Stimulated activated CD8-positive, alpha-beta memory T cell treated with anti-CD3 and anti-CD28 coated beads, Interleukin-15, amount 100 ng/mL, for 24 hours (primary cell): Measurements from ENCODE around the gene SETBP1.

Experiments used
- DNase-seq: peaks from one replicate; pipeline ENCODE4 v3.0.0-alpha.2; 2020; ENCODE audit warnings: low read depth

The SETBP1 gene

DNA sequence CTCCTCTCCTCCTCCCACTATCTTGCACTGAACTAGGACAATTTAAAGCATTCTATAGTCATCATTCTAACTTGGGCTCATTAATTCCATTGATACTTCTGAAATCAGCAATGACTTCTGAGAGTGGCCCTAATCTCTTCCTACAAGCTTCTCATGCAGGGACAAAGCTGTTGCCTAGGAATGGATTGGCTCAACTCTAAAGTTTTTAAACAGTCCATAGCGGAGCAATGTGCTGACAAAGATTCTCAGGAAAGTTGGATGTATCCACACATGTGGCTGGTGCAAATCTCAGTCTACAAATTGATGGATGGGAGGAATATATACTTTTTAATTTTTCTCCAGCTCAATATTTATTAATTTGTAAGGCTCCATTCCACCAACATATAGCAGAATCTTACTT, 388.9 kb downstream of the SETBP1 start:
- no peak for DNase-seq

DNA sequence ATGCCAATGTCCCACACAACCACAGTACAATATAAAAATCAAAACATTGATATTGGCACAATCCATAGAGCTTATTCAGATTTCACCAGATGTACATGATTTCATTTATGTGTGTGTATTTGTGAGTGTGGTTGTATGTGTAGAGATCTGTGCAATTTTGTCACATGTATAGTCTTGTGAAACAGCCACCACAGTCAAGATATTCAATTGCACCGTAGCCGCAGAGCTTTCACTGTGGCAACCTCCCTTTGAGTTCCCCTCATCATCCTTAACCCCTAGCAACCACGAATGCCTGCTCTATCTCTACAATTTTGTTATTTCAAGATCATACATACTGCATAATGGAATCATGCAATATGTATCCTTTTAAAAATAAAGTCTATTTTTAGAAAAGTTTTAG, 391.3 kb downstream of the SETBP1 start:
- no peak for DNase-seq

DNA sequence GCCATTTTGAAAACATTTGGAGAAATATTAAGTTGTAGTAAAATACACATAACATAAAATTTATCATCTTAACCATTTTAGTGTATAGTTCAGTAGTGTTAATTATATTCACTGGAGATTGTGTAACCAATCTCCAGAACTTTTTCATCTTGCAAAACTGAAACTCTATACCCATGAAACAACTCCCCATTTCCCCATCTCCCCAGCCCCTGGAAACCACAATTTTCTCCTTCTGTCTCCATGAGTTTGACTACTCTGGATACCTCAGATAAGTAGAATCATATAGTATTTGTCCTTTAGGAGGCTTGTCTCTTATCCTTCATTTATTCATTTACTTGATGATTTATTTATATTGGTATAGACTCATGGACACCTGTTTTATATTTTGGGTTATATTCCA, 392.9 kb downstream of the SETBP1 start:
- no peak for DNase-seq

DNA sequence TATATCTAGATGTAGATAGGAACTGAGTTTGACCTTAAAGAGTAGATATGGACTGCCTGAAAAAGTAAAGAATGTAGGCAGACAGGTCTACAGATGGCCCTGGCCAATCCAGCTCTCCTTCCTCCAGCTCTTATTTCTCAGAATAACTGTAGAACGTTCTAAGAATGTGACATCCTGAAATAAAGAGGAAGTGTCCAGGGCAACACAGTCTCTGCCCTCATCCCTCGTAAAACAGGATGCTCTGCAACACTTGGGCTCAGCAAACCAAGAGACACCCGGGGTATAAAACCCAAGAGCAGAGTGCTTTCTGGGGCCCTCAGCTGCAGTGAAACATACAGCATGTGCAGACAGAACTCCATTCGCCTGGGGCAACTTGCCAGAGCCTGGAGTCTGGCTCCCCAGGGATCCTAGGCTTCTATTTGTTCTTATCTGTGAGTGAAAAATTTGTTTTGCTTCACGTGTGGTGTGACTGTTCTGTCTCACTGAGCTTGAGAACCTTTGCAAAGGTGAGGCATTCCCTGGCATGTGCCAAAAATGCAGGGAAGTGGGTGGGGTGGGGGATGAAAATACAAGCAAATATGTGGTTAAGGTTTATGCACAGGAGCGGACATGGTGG, 401.0 kb downstream of the SETBP1 start:
- DNase-seq = no peak

DNA sequence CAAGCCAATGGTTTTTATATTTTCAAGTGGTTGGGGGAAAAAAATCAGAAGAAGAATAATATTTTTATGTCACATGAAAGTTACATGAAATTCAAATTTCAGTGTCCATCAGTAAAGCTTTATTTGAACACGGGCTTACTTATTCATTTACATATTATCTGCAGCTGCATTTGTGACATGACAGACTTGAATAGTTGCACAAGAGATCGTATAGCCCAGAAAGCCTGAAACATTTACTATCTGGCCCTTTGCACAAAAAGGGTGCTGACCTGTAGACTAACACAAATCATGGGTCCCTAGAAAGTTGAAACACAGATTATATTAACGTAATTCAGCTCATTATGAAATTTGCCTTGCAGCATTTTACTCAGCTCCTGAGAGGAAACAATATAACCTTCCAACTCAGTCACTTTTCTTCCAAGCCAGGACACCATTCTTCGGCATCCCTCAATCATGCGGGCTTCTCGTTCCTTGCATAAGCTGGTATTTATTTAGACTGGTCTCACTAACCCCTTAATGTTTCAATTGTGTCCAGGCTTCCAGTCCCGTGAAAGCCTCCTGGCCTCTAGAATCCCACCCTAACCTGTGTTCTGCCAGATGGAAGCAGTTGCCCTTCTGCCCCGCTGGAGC, 402.7 kb downstream of the SETBP1 start:
- no peak for DNase-seq

DNA sequence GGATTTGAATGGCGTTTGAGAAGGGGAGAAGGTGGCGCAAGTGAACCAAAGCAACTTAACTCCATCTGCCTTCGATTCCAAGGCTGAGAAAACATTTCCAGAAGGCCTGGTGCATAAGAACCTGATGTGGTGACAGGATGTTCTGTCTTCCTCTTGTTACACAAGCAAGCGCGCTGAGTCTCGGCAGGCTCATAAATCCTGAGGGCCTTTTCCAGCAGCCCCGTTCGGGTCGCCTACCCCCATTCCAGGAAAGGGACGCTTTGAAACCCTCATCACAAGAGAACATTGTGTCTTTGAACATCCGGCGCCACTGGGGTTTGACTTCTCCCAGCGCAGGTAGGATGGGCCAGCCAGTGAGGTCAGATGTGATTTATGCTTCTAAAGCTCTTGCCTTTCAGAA, 403.5 kb downstream of the SETBP1 start:
- DNase-seq = no peak

DNA sequence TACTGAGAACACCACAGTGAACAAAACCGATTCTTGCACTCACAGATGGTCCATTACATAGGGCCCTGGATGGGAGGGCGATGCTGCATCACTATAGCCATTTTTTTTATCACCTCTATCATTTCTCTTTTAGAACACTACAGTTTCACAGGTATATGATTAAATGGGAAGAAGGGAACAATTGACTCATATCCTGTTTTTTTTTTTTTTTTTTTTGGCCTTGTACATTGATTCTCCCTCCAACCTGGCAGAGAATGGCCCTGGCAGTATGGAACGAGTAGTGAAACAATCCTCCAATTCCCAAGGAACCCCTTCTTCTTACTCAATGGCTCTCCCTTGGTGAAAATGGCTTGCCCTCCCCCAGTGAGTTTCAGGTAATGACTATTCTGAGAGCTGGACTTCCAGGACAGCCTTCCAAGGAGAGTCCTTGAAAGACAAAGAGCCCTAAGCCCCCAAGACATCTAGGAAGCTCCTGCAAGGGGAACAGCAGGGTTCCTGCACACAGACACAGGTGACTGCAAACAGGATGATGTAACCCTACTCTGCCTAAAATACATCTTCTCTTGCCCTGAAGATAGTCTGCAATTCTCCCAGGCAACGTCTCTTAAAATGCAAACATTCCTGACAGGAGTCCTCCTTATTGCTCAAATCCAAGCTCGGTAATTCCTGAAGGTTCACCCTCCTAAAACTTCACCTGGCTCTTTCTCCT, 405.4 kb downstream of the SETBP1 start:
- no peak for DNase-seq

DNA sequence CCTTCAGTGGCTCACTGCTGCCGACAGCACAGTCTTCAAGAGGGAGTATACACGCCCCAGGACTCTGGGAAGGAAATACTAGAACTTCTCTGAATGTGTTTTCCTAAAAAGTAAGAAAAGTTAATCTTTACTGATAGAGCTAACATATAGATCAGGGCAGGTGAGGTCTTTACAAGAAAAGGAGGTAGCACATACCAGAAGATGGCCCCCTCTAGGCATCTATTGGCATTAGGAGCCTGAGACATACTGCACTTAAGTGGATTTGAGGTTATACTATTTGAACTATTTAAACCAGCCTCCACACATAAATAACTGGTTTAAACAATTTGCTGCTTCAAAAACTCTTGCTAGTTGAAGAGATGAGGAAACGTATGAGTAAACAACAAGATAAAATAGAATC, 406.1 kb downstream of the SETBP1 start:
- DNase-seq = no peak

DNA sequence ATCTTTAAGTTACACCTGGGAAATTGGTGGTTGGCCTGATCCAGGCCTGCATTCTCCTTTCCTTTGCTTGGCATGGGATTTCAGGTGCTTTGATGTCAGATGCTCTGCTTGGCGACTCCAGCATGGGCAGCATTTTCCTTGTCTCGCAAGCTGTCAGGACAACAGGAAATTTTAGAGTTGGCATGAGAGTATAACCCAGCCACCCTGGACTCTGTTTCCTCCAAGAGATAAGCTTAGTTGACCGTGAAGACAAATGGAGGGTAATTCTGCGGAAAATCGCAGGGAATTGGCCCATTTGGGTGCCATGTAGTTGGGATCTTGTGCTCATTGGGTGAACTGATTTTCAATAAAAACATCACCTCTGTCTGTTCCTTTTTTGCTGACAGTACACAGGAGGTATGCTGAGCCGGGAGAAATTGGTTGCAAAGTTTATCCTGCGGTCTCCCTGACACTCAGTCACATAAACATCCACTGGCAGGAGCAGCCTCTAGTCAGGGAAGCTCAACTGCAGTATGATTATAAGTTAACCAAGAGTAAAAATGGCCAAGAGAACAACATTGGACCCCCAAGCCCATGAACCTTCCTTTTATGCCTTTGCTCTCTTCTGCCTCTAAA, 409.9 kb downstream of the SETBP1 start:
- DNase-seq = no peak

DNA sequence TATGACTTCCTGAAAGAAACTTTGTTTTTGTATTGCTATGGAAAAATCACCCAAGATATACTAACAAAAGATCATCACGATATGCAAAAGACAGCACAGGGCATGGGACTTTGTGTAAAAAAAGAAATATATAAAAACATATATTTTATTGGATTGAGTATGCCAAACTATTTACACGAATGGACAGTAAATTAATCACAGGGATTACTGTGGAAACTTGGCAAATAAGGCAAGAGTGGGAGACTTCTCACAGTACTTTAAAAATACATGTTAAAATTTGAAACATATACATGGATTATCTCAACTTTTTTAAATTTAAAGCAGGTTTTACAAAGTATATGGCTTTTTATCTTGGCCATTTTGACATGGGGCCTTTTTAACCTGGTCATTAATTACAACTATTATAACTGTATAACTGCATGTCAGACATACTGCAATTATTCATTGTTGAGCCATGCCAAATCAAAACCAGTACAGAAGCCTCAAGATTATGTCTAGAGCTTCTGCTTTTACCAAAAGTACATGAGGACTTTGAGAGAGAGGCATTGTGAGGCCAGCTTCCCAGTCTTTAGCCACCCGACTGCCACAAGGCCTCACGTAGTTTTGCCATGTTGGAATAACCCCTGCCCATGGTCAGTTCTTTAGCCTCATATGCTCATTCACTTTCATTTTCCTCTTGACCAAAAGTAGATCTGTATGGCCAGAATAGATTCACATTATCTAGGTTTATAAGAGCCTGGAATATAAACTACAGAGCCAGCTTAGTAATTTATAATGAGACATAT, 419.8 kb downstream of the SETBP1 start:
- no peak for DNase-seq

DNA sequence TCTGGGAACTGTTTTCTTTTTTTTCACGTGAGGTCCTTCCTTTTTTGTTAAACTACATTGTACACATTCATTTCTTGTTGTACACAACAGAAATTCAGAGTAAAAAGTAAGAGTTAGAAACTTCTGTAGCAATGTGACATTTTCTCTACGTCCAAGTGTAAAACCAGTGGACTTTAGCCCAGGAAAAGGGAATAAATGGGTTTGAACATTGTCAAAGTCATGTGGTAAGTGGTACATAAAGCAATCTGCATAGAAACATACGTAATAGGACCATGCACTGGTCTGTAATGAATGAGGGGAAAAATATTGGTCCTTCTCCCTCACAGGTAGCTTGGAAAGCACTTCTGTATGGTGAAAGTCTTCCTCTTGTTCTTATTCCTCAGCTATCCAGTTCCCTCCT, 421.4 kb downstream of the SETBP1 start:
- DNase-seq = no peak

DNA sequence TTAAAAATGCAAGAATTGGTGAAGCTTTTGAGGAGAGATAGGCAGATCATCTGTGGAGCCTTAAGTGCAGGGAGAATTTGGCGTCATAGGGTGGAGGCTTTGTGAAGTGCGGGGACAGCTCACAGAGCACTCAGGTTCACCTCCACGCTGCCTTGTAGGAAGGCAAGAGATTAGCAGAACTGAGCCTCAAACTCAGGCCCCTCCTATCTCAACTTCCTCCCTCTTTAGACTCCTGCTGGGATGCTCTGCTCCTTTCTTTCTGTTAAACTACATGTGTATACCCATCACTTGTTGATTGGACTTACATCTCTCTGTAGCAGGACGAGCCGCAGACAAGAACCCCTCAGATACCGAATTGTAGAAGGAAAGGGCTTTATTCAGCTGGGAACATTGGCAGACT, 422.2 kb downstream of the SETBP1 start:
- DNase-seq = no peak

DNA sequence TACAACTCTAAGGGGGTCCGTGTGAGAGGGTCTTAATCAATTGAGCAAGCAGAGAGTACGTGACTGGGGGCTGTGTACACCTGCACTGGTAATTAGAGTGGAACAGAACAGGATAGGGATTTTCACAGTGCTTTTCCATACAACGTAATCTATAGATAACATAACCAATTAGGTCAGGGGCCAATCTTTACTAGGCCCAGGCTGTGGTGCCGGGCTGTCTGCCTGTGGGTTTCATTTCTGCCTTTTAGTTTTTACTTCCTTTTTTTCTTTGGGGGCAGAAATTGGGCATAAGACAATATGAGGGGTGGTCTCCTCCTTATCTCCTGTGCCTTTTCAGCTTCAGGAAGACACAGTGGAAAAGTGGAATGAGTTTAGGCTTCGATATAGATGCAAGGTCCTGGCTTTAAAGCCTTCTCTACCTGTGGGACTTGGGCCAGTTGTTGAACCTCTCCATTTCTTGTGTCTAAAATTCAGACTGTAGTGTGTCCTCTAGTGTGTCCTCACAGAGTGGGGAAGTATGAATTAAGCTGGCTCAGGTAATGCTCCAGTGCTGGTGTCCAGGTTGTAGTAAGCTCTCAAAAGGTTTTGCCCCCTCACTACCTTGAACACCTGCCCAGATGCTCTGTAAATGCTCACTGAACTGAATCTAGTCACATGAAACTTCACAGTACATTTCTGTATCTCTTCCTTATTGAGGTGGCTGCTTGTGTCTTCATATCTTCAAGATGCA, 422.8 kb downstream of the SETBP1 start:
- no peak for DNase-seq

DNA sequence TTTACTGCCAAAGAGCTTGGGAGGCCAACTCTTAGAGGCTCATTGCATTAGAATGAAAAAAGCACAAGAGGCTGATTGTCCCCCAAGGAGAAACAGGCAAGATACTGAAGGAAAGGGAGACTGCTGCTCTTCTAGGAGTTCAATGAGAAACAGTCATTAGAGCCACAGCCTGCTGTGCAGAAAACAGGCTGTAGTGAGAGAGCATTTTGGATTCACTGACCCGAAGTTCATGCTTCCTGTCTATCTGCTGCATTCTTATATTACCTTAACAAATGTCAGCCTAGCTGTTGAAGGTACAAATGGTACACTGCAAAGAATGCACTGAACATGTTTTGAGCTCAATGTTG, 423.3 kb downstream of the SETBP1 start:
- DNase-seq = no peak

DNA sequence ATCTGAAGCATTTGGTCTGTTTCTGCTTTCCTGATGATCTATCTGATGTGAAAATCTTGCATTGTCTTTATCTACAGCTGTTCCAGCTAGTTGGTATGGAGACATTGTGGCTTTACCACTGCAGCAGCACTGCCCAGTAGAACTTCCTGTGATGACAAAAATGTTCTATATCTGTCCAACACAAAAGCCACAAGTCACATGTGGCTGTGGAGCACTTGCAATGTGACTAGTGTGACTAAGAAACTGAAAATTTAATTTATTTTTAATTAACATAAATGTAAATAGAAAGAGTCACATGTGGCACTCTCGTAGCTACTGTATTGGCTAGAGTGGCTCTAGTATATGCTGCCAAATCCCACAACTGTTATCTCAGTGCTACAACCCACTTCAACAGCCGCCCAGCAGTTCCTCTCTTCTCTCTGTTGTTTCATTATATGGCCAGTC, 425.7 kb downstream of the SETBP1 start:
- no peak for DNase-seq

DNA sequence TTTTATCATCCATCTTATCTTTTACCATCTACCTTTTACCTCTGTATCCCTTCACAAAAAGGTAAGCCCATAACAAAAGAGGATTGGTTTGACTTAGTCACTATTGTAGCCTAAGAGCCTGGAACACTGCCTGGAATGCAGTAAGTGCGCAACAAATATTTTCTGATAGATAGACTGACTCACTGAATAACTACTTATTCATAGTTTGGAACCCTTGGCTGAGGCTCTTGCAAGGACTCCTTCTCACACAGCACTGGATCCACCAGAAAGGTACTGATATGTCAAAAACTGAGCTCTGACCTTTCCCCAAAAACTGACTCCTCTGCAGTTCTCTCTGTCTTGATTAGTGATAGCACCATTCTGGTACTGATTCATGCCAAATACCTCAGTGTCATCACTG, 426.7 kb downstream of the SETBP1 start:
- no peak for DNase-seq

DNA sequence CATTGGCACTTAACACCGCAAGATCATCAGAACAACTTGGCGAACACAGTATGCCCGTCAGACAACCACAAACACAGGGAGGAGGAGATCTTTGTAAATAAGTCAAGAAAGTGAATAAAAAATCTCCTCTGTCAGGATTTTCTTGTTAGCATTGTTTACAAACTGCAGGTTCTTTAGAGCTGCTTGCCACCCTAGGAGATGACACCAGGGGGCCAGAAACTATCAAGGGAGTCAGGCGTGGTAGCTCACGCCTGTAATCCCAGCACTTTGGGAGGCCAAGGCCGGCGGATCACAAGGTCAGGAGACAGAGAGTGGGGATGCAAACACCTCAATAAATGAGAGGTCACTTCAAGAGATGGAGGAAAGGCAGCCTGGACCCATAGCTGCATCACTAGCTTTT, 428.1 kb downstream of the SETBP1 start:
- DNase-seq = no peak

DNA sequence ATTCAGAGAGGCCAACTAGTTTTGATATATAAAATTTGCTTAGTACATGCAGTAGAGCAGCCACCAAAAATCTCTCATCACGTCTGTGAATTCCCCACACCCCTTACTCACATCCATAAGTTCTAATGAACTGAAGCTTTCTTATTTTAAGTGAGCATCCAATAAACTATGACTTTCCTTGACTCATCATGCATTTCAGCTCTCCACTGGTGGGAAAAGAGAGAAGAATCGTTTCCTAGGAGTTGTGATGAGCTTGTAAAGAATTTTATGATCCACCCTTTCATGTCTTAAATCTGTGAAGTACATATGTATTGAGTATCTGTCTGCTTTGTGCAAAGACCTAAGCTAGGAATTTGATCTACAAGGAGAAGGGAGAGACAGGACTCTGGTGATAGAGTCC, 428.6 kb downstream of the SETBP1 start:
- no peak for DNase-seq

DNA sequence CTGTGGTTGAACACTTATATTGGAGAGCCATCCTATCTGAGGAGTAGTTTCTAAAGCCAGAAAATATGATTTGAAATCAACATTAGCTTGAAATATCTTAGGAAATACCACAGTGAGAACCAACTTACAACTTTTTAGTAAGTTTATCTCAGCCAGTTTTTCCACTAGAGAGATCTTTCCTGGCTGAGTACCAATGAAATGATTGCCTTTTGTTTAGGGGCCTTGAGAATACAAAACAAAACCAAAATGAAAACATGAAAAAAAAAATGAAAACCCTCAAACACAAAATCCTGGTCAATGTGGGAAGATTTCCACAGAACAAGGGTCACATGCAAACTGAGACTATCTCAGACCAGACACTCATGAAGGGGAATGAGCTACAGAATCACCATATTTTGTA, 429.0 kb downstream of the SETBP1 start:
- no peak for DNase-seq

DNA sequence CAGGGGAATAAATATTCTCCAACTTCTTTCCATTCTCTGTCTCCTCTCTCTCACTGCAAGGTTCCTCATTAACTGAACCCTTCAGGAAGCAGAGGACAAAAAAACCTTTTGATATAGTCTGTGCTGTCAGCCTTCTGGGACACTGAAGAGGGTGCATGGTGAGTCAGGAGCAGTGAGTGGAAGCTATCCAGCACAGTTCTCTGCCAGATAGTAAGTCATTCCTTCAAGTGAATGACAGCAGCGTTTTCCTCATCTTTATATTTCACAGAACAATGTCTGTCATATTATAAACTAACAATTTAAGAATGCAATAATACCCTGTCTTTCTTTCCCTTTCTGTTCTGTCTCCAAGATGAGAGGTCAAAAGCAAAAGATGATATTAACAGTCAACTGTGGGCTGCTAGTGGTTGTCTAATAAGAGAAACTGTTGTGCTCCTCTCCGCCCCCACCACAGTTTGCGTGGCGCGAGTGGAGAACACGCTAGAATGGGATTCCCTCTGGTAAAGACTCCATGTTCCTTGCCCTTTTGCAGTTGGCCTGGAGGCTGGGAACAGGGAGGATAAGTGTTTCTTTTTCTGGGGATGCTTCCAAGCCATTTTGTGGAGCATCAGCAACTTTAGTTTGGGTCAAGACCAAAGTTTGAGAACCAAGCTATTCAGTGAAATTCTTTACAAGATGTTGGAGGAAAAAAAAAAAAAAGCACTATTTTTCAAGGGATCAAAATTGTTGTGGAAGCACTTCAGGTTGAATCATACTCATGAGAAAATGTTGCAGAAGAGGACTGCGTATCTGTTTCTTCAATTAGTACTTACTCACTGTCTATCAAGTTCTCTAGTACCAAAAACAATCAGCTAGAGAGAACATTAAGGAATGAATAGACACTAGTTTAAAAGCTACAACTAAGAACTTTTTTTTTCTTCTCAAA, 430.2 kb downstream of the SETBP1 start:
- DNase-seq = no peak

DNA sequence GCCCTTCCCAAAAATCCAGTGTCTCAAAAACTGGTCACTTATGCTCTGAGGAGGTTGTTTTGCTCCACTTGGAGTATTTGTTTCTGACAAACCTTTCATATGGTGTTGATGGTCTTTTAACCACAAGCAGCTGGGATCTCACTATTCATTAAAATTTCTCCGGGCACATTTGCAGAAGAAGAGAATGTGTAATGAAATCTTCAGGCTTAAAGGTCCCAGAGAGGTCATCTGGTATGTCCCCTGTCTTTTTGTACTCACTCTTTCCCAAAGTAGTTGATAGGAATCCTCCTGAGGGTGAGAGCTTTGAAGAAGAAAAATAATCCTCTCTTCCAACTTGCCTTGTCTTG, 430.8 kb downstream of the SETBP1 start:
- DNase-seq = no peak
